Fibroblast of peridontal ligament (primary cell): ENCODE measurements around the gene ASMTL.
A peak's percentile ranks its signal among the peaks of the same experiment; 100 is the strongest.
"Not testable (repeated sequence)": the region's sequence is repeated elsewhere in the genome, so short reads cannot be mapped to it uniquely, and the experiment has no call there.

Experiments
- DNase-seq: peaks from one replicate; pipeline ENCODE4 v3.0.0-alpha.2; 2010; ENCODE audit errors: extremely low read depth

ASMTL gene

GRCh38 chrX:1481636-1482529, 29.2 kb upstream of the ASMTL start:
- DNase-seq: peak; percentile 79

- DNase-seq: no peak
Measured at GRCh38 chrX:1480082-1480785, 27.5 kb upstream of the ASMTL start.

- DNase-seq: no peak
Measured at GRCh38 chrX:1477801-1478458, 25.2 kb upstream of the ASMTL start.

- DNase-seq: no peak
Measured at GRCh38 chrX:1477229-1477628, 24.5 kb upstream of the ASMTL start.

GRCh38 chrX:1476682-1477081, 24.0 kb upstream of the ASMTL start:
- DNase-seq: no peak

- no peak for DNase-seq
Measured at GRCh38 chrX:1475881-1476280, 23.2 kb upstream of the ASMTL start.

- no peak for DNase-seq
Measured at GRCh38 chrX:1475481-1475880, 22.8 kb upstream of the ASMTL start.

- not testable (repeated sequence) for DNase-seq
Measured at GRCh38 chrX:1474593-1474992, 21.9 kb upstream of the ASMTL start.

- no peak for DNase-seq
Measured at GRCh38 chrX:1472975-1473374, 20.3 kb upstream of the ASMTL start.

- peak; percentile 68 for DNase-seq
Measured at GRCh38 chrX:1468250-1468772, 15.6 kb upstream of the ASMTL start.

- DNase-seq: no peak
Measured at GRCh38 chrX:1466971-1467561, 14.4 kb upstream of the ASMTL start.

- no peak for DNase-seq
Measured at GRCh38 chrX:1466232-1466661, 13.5 kb upstream of the ASMTL start.

- DNase-seq: no peak
Measured at GRCh38 chrX:1465286-1466231, 12.8 kb upstream of the ASMTL start.

GRCh38 chrX:1464971-1465285, 12.2 kb upstream of the ASMTL start:
- DNase-seq: no peak

- DNase-seq: no peak
Measured at GRCh38 chrX:1464041-1464970, 11.6 kb upstream of the ASMTL start.

- no peak for DNase-seq
Measured at GRCh38 chrX:1463581-1463980, 10.9 kb upstream of the ASMTL start.

- peak; percentile 30 for DNase-seq
Measured at GRCh38 chrX:1462596-1463251, 10.0 kb upstream of the ASMTL start.

- DNase-seq: no peak
Measured at GRCh38 chrX:1462110-1462509, 9.4 kb upstream of the ASMTL start.

- no peak for DNase-seq
Measured at GRCh38 chrX:1455948-1456280, 3.2 kb upstream of the ASMTL start.
